GM12892 (cell line): ENCODE measurements around the gene FRMD5.
A peak's percentile ranks its signal among the peaks of the same experiment; 100 is the strongest.

Experiments
- DNase-seq: peaks from one replicate; pipeline ENCODE4 v3.0.0; 2011; ENCODE audit not compliant: insufficient read length
- FAIRE-seq: peaks from 2 replicates; lab custom pipeline; 2011; peaks lifted over from hg19 to GRCh38; lab: Jason Lieb, UNC
- POLR2A ChIP-seq: IDR thresholded peaks from 2 replicates; pipeline ENCODE4 v1.6.1; 2011; ENCODE audit warnings: low read depth, low read length, control low read depth
- POLR2AphosphoS5 ChIP-seq: IDR thresholded peaks from 2 replicates; pipeline ENCODE4 v1.6.1; 2011; ENCODE audit warnings: low read depth, low read length, control low read depth
- TAF1 ChIP-seq: IDR thresholded peaks from 2 replicates; pipeline ENCODE4 v1.6.1; 2011; ENCODE audit warnings: low read depth, mild to moderate bottlenecking, control low read depth, low read length, borderline replicate concordance

The FRMD5 gene

GRCh38 chr15:44082558-44083157 is 112.4 kb downstream of the FRMD5 start:
- no peak for DNase-seq
- peak; percentile 78 for FAIRE-seq
- no peak for TF ChIP-seq TAF1

DNA sequence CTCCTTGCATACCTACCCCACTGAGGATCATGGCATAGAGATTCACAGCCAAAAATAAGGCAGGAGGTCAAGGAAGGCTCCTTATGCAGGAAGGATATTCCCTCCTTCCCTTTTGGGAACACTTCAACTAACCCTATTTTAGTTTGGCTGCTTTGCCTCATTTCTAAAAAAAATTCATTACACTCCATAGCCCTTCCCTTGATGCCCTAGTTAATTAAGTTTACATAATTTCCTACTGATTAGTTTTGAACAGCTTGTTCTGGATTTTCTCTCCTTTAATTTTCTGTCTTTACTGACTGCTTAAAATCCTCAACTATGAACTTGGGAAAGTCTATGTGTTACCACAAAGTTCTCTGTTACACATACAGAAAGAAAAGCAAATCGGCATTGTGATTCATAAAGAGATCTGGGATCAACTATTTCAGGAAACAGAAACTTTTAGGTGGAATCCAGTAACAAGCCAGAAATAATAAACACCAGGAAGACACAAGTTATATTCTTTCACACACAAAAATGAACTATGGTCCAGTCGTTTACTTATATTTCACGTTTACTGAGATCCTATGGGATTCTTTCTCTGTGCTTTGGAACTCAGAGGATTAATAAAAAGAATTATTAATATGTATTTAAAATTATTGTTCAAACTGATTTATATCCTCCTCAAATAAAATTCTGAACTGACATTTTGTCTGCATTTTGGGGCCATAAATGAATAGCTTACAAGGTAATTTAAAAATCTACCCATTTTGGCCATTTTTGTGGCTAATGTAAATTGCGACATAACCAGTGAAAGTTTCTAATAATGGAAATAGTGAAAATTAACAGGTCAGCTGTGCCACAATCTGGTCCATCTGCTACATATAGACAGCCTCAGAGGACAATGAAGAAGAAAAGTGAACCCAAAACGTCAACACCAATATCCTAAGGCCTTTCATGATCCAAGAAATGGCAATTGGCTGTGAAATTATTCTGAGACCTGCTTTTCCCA is 113.8 kb downstream of the FRMD5 start:
- no peak for TF ChIP-seq POLR2AphosphoS5
- no peak for TF ChIP-seq POLR2A
- no peak for TF ChIP-seq TAF1
- DNase-seq (no peak), FAIRE-seq (peak; percentile 27)

DNA sequence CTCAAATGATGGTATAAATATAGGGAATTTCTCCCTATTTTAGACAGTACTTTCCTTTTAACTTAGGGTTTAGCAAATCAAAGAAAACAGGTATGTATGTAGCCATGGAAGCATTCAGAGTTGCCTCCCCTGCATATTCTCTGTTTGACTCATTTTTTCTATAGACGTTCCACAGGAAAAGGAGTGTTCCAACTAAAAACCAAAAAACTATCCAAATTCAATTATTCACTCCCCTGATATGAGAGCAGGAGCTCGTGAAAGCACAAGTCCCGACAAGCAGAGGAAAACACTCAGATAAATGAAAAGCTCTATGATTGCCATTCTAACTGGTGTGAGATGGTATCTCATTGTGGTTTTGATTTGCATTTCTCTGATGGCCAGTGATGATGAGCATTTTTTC is 119.5 kb downstream of the FRMD5 start:
- no peak for TF ChIP-seq POLR2A
- TF ChIP-seq POLR2AphosphoS5, result no peak
- TF ChIP-seq TAF1, result no peak
- DNase-seq, result no peak
- no peak for FAIRE-seq

DNA sequence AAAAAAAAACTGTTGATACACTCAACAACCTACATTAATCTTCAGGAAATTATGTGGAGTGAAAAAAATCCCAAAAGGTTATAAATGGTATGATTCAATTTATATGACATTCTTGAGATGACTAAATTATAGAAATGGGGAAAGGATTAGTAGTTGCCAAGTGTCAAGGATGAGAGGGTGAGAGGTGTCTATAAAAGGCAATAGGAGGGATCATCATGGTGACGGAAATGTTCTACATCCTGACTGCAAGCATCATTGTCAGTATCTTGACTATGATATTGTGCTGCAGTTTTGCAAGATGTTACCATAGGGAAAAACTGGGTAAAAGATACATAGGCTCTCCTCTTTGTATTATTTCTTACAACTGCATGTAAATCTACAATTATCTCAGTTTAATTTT is 125.6 kb downstream of the FRMD5 start:
- FAIRE-seq, result no peak
- DNase-seq, result no peak
- TF ChIP-seq TAF1 (no peak), POLR2A (no peak), POLR2AphosphoS5 (no peak)

- no peak for TF ChIP-seq TAF1
- TF ChIP-seq POLR2AphosphoS5, result no peak
- TF ChIP-seq POLR2A, result no peak
- DNase-seq (no peak), FAIRE-seq (no peak)
Measured at GRCh38 chr15:44068347-44068746, 126.7 kb downstream of the FRMD5 start.

- DNase-seq (peak; percentile 5), FAIRE-seq (peak; percentile 79)
- no peak for TF ChIP-seq POLR2AphosphoS5
- no peak for TF ChIP-seq POLR2A
- no peak for TF ChIP-seq TAF1
Measured at GRCh38 chr15:44066211-44066827, 128.8 kb downstream of the FRMD5 start.

DNA sequence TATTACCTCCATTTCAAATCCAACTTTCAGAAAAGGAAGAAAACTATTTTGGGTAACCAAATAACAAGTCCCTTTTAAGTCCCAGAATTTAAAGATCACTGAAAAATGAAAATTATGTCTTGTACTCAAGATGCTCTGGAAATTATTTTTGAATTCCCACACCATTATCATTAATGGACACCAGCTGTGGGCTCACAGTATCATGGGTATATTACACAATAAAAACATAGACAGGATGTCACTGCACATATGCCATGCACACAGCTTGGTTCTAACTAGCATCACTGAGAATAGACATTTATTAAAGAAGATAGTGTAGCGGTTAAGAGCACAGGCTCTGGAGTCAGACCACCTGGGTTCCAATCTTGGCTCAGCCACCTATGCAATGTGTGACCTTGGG is 130.4 kb downstream of the FRMD5 start:
- FAIRE-seq, result no peak

DNA sequence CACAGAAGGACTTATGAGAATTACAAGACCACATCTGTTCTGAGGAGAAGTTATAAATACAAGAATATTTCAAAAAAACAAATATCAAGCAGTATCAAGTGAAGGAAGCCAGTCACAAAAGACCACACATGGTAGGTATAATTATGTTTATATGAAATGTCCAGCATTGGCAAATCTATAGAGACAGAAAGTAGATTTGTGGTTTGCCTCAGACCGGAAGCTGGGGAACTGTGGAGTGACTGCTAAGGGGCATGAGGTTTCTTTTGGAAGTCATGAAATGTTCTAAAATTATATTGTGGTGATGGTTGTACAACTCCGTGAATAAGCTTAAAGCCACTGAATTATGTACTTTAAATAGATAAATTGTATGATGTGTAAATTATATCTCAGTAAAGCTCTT is 136.9 kb downstream of the FRMD5 start:
- DNase-seq (no peak), FAIRE-seq (no peak)
- no peak for TF ChIP-seq POLR2A
- TF ChIP-seq TAF1, result no peak
- no peak for TF ChIP-seq POLR2AphosphoS5

More for the DNA sequence above, 130.4 kb downstream of the FRMD5 start:
- no peak for DNase-seq
- TF ChIP-seq POLR2AphosphoS5 (no peak), POLR2A (no peak), TAF1 (no peak)

DNA sequence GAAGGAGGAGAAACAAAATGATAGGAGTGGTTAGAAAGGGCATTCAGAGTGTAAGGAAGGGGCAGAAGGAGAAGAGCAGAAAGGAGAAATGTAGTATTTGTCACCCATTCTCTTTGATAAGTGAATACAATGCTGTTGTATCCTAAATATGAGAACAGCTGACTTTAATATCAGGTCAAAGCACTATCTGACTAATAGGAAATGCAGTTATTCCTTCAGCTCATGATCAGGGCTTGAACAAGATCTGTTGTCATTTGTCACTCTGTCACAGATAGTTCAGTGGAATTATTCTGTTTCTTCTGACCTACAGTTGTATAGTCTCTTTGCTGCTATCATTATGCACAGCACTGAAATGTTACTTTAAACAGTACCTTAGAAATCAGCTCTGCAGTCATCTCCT is 149.4 kb downstream of the FRMD5 start:
- no peak for DNase-seq
- FAIRE-seq, result no peak
- no peak for TF ChIP-seq TAF1
- no peak for TF ChIP-seq POLR2A
- TF ChIP-seq POLR2AphosphoS5, result no peak

DNA sequence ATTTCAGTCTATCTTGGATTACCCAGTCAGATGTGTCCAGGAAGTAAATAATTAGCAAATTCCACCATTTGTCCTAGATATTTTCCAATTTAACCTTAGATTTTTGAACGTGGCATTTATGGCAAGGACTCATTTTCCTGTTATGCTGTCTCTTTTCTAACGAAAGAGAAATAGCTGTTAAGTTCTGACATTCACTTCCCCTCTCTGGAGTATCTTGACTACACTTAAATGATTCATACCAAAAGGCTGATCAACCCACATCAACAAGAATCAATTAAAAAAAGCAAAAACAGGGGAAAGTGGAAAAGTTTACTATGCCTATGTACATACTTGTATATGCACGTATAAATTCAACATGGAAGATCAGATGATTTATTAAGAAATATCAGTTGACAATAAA is 149.9 kb downstream of the FRMD5 start:
- FAIRE-seq, result no peak
- TF ChIP-seq POLR2A (no peak), TAF1 (no peak), POLR2AphosphoS5 (no peak)
- no peak for DNase-seq

DNA sequence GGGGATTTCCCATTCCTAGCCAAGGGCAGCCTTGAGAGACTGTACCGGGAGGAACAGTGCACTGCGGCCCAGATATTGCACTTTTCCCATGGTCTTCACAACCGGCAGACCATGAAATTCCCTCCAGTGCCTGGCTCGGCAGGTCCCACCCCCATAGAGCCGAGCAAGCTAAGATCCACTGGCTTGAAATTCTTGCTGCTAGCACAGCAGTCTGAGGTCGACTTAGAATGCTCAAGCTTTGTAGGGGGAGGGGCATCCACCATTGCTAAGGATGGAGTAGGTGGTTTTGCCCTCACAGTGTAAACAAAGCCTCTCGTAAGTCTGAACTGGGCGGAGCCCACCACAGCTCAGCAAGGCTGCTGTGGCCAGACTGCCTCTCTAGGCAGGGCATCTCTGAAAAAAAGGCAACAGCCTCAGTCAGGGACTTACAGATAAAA is 156.3 kb downstream of the FRMD5 start:
- FAIRE-seq (no peak), DNase-seq (no peak)
- TF ChIP-seq POLR2AphosphoS5, result no peak
- TF ChIP-seq TAF1, result no peak
- no peak for TF ChIP-seq POLR2A

DNA sequence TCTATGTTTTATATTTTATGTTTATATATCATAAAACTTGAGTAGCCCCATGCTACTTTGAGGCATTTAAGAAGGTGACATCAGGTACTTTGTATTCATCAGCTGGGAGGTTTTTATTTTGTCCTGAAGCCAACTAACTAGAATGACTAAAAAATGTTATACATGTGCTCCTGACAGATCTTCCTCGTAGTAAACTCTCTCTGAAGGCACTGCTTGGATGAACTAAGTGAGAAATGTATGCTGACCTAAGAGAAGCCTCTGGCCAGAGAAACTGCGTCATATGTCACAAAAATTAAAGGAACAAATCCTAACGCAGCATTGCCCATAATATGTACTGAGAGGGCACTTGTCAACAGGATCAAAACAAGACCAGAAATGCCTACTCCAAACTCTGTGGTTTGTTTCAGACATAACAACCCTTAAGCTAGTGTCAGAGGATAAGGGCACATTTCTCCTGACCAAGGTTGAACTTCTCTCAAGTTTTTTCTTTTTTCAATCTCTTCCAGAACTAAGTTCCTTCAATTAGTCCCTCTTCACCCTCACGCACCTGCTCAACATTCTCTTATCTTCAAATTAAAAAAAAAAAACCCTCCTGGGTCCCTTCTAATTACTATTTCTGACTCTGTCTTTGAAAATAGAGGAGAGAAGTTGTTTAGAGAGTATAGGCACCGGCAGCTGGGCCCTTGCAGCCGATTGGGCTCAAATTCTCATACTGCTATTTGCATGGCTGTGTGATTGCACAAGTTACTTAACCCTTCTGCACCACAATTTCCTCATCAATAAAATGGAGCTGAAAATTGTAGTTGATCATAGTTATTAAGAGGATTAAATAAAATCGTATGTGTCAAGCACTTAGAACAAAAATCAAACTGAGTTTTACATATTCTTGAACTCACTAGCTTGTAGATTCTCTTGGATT is 159.0 kb downstream of the FRMD5 start:
- DNase-seq, result no peak
- no peak for FAIRE-seq
- TF ChIP-seq POLR2AphosphoS5 (no peak), TAF1 (no peak), POLR2A (no peak)
